Psoas muscle (tissue), 8 donors: Measurements from ENCODE around the gene PCNX1. TPM values are rescaled to one million over a fixed set of nuclear protein-coding genes. Genes with fewer than 3 reads are reported as not detected.

Source experiments
- ATAC-seq, 4 donors: fragments of 200-7000 bp; cut with Tn5 transposase; one replicate each; pipeline ENCODE4 v1.9.1; 2020; ENCODE audit warnings: moderate library complexity in 3 of 4, mild to moderate bottlenecking in 2 of 4
- DNase-seq, 2 donors: peaks; one replicate each; pipeline ENCODE4 v3.0.0-alpha.2; 2020
- H3K27ac ChIP-seq: fragments of 200-600 bp; one replicate; pipeline ENCODE4 v1.8.0; 2022
- H3K27me3 ChIP-seq, 3 donors: fragments of 200-600 bp in 1 of 3; one replicate each; pipeline versions ENCODE4 v1.6.1 to v1.8.0; 2013 to 2022; ENCODE audit warnings: low read length in 2 of 3, mild to moderate bottlenecking in 2 of 3, moderate library complexity in 1 of 3; ENCODE audit not compliant: insufficient read depth in 3 of 3
- H3K36me3 ChIP-seq, 2 donors: fragments of 200-600 bp in 1 of 2; one replicate each; pipeline versions ENCODE4 v1.6.1 to v1.8.0; 2013 to 2022; ENCODE audit warnings: low read depth in 1 of 2, mild to moderate bottlenecking in 1 of 2, moderate library complexity in 1 of 2; ENCODE audit not compliant: insufficient read depth in 1 of 2
- H3K4me1 ChIP-seq: fragments of 200-600 bp; one replicate; pipeline ENCODE4 v1.8.0; 2022
- H3K4me3 ChIP-seq: fragments of 200-600 bp; one replicate; pipeline ENCODE4 v1.8.0; 2022; ENCODE audit warnings: mild to moderate bottlenecking
- H3K9me3 ChIP-seq: fragments of 200-600 bp; one replicate; pipeline ENCODE4 v1.8.0; 2022
- CTCF ChIP-seq: fragments of 200-600 bp; IDR thresholded peaks from one replicate; pipeline ENCODE4 v1.8.0; 2022; ENCODE audit warnings: antibody characterized with exemption
- WGBS, 3 donors: extraction: QIAGEN DNeasy Blood & Tissue Kit; methylation state at CpG; one replicate each; pipeline versions ENCODE4 v1.1.6 to v1.1.7; 2013; 5-methylcytosine and 5-hydroxymethylcytosine counted together
- intact Hi-C, 2 donors: fragments of 100-400 bp; cut with DNase I; formaldehyde crosslinking; loops; one replicate each; pipeline versions ENCODE4 v1.11.0 to v1.14.2; 2022
- polyA plus RNA-seq, 3 donors: library from polyadenylated mRNA; stranded (reverse); fragments of 200-250 nt; gene quantifications; one replicate each; pipeline ENCODE4 v1.2.3, GENCODE V29; 2013
- total RNA-seq, 4 donors: library from RNA; stranded (reverse); fragmentation: NEBNext Ultra II Directional in 2 of 4; extraction: Animal tissue kit (Norgen Biotek cat#: 25700) in 2 of 4; gene quantifications; one replicate each; pipeline versions ENCODE4 v1.2.1 to v1.2.4, GENCODE V29; 2021 to 2023
- donor health status: healthy with polysubstance abuse.
- donor health status: DM: no; HTN: no; CAD: no; lungs with moderate emphysema.
- donor health status: Bipolar disorder and iron deficiency.
- donor health status: healthy.
- donor health status: DM: yes; HTN: yes; CAD: no.
- donor health status: DM: no; HTN: no; CAD: no.
- donor health status: DM: no; HTN: no; CAD: no.
- donor health status: DM: yes; HTN: yes; CAD: no.

The PCNX1 gene
- total and polyA plus RNA-seq, 7 donors: 5.2 to 48.1 (median 29.1) TPM

- Histone ChIP-seq H3K36me3 (no peaks in the 10 kb centered on the region), H3K27ac (no peak overlapping the region), H3K9me3 (no peaks in the 10 kb centered on the region), H3K4me1 (no peaks in the 10 kb centered on the region), H3K4me3 (no peak overlapping the region), H3K27me3 (no peaks in the 10 kb centered on the region)
- ATAC-seq (no peak), DNase-seq (no peak)
- no peak for TF ChIP-seq CTCF
- 80 to 83% (median 83%) methylated on average over 4 of the region's 5 CpGs for WGBS, 3 donors
- intact Hi-C loops: no loop called here
Observed at GRCh38 chr14:71155743-71156142, 248.5 kb downstream of the PCNX1 start.

GRCh38 chr14:71163050-71163841 lies 256.0 kb downstream of the PCNX1 start:
- intact Hi-C loops: no loop called here

GRCh38 chr14:71163842-71164629 lies 256.8 kb downstream of the PCNX1 start:
- ATAC-seq (no peak), DNase-seq (no peak)
- Histone ChIP-seq H3K4me3 (no peak overlapping the region), H3K4me1 (no peaks in the 10 kb centered on the region), H3K27ac (no peak overlapping the region), H3K27me3 (peaks cover 0 to 4% (median 0%) of the 10 kb centered on the region in 3 donors), H3K36me3 (no peaks in the 10 kb centered on the region), H3K9me3 (no peaks in the 10 kb centered on the region)
- TF ChIP-seq CTCF: no peak
- WGBS, 3 donors: 60 to 68% (median 62%) methylated on average over 10 of the region's 10 CpGs
- intact Hi-C loops: no loop called here

More at GRCh38 chr14:71163050-71163841, 256.0 kb downstream of the PCNX1 start:
- Histone ChIP-seq H3K36me3 (no peaks in the 10 kb centered on the region), H3K27ac (no peak overlapping the region), H3K27me3 (peaks cover 0 to 4% (median 0%) of the 10 kb centered on the region in 3 donors), H3K4me1 (no peaks in the 10 kb centered on the region), H3K9me3 (no peaks in the 10 kb centered on the region), H3K4me3 (no peak overlapping the region)
- TF ChIP-seq CTCF: no peak
- ATAC-seq: no peak
- 70 to 76% (median 74%) methylated on average over 6 of the region's 6 CpGs for WGBS, 3 donors
- DNase-seq: no peak

Other genes starting within 250 kb of the PCNX1 start
- 1 to 10 TPM; 2.1 to 4.3 (median 3.2) TPM for gene MAP3K9, start 97.9 kb upstream of the PCNX1 start, total RNA-seq
- 1 to 10 TPM in 2 of 3 donors, under 1 TPM in 1; 0.44 to 1.8 (median 1.1) TPM for gene MAP3K9, start 97.9 kb upstream of the PCNX1 start, polyA plus RNA-seq